GM19043 (cell line): ENCODE results near the gene ZNF761.
"Not testable (repeated sequence)": the region's sequence is repeated elsewhere in the genome, so short reads cannot be mapped to it uniquely, and the experiment has no call there.

Source experiments
- ATAC-seq: cut with Tn5 transposase; IDR thresholded peaks from one replicate; pipeline ENCODE4 v1.9.1; 2021; ENCODE audit warnings: low read depth; ENCODE audit not compliant: unreplicated experiment

ZNF761 gene

GRCh38 chr19:53455828-53456227 is 24.0 kb downstream of the ZNF761 start:
- ATAC-seq, result no peak

- not testable (repeated sequence) for ATAC-seq
Observed at GRCh38 chr19:53460131-53460721, 28.4 kb downstream of the ZNF761 start.

GRCh38 chr19:53461866-53462265 is 30.1 kb downstream of the ZNF761 start:
- no peak for ATAC-seq

- ATAC-seq, result no peak
Observed at GRCh38 chr19:53462861-53463260, 31.1 kb downstream of the ZNF761 start.

GRCh38 chr19:53463263-53463662 is 31.5 kb downstream of the ZNF761 start:
- no peak for ATAC-seq

- no peak for ATAC-seq
Observed at GRCh38 chr19:53466726-53467484, 35.1 kb downstream of the ZNF761 start.

- no peak for ATAC-seq
Observed at GRCh38 chr19:53467485-53468262, 35.9 kb downstream of the ZNF761 start, which contains the start of gene ZNF813. ZNF813 (plus strand) TSS chr19:53467733; CDS start chr19:53483823, 16,090 bp downstream.

- not testable (repeated sequence) for ATAC-seq
Observed at GRCh38 chr19:53468628-53469027, 36.8 kb downstream of the ZNF761 start.

- no peak for ATAC-seq
Observed at GRCh38 chr19:53471916-53472315, 40.1 kb downstream of the ZNF761 start.

- not testable (repeated sequence) for ATAC-seq
Observed at GRCh38 chr19:53474832-53475231, 43.0 kb downstream of the ZNF761 start.

- not testable (repeated sequence) for ATAC-seq
Observed at GRCh38 chr19:53475470-53475869, 43.7 kb downstream of the ZNF761 start.

GRCh38 chr19:53483751-53484150 is 52.0 kb downstream of the ZNF761 start:
- not testable (repeated sequence) for ATAC-seq

- no peak for ATAC-seq
Observed at GRCh38 chr19:53485046-53486004, 53.5 kb downstream of the ZNF761 start.

- no peak for ATAC-seq
Observed at GRCh38 chr19:53492153-53492552, 60.4 kb downstream of the ZNF761 start.

- ATAC-seq, result not testable (repeated sequence)
Observed at GRCh38 chr19:53497311-53498023, 65.7 kb downstream of the ZNF761 start.

- not testable (repeated sequence) for ATAC-seq
Observed at GRCh38 chr19:53498024-53498395, 66.2 kb downstream of the ZNF761 start.

- ATAC-seq, result not testable (repeated sequence)
Observed at GRCh38 chr19:53503151-53503550, 71.4 kb downstream of the ZNF761 start.

GRCh38 chr19:53503671-53504364 is 72.0 kb downstream of the ZNF761 start:
- ATAC-seq, result not testable (repeated sequence)

- not testable (repeated sequence) for ATAC-seq
Observed at GRCh38 chr19:53504365-53504703, 72.5 kb downstream of the ZNF761 start.
